Panc1 (cell line): ENCODE measurements around the gene FTSJ1.

Experiments
- CTCF ChIP-seq: fragments of 450-650 bp; IDR thresholded peaks from 2 replicates; pipeline ENCODE4 v1.5.1; 2017; ENCODE audit warnings: mild to moderate bottlenecking
- POLR2AphosphoS5 ChIP-seq: IDR thresholded peaks from 2 replicates; pipeline ENCODE4 v1.6.1; 2012; ENCODE audit warnings: mild to moderate bottlenecking, low read depth, low read length, moderate library complexity
- REST ChIP-seq, 2 experiments: IDR thresholded peaks; 2 replicates each; pipeline ENCODE4 v1.6.1; 2011 to 2012; ENCODE audit warnings: low read depth in 2 of 2, control low read depth in 1 of 2, low read length in 1 of 2, mild to moderate bottlenecking in 1 of 2, moderate library complexity in 1 of 2; ENCODE audit not compliant: insufficient read depth in 1 of 2
- SIN3A ChIP-seq: IDR thresholded peaks from 2 replicates; pipeline ENCODE4 v1.6.1; 2012; ENCODE audit warnings: low read depth, mild to moderate bottlenecking, low read length, moderate library complexity, borderline replicate concordance; ENCODE audit not compliant: insufficient read depth

- no peak for TF ChIP-seq CTCF
- TF ChIP-seq POLR2AphosphoS5, result no peak
- TF ChIP-seq REST (IDR thresholded peaks at IDR 0.05; ENCODE audit: insufficient read depth in 1 of 2, low read depth in 2 of 2, low read length in 1 of 2), result no peak
- TF ChIP-seq SIN3A, result no peak
Observed at GRCh38 chrX:48461830-48462229, 14.2 kb upstream of the FTSJ1 start.
